K562 (cell line): ENCODE results near the gene PPP1R9B. TPM values are rescaled to one million over a fixed set of nuclear protein-coding genes. Genes with fewer than 3 reads are reported as not detected.

ENCODE experiments used
- CC2D1A ChIP-seq: fragments of 450-650 bp; IDR thresholded peaks from 2 replicates; pipeline ENCODE4 v1.6.1; 2017; ENCODE audit warnings: mild to moderate bottlenecking
- FOXK1 ChIP-seq: sonication (generic); formaldehyde crosslinking; IDR thresholded peaks from 2 replicates; pipeline ENCODE4 v1.8.0; 2022; ENCODE audit warnings: missing genetic modification reagents, mild to moderate bottlenecking, borderline replicate concordance
- HCFC1 ChIP-seq: IDR thresholded peaks from 2 replicates; pipeline ENCODE4 v1.6.1; 2012; ENCODE audit warnings: low read depth, low read length, improper control_type of control experiment
- MEF2D ChIP-seq: conservative IDR thresholded peaks from 2 replicates; pipeline ENCODE4 v1.6.1; 2016; ENCODE audit warnings: low read depth, missing genetic modification characterization, missing compliant biosample characterization
- POU5F1 ChIP-seq: fragments of 150-350 bp; IDR thresholded peaks from 2 replicates; pipeline ENCODE4 v1.6.1; 2014; ENCODE audit warnings: borderline replicate concordance, low read length, low read depth, mild to moderate bottlenecking; ENCODE audit not compliant: partially characterized antibody
- PTTG1 ChIP-seq: fragments of 450-650 bp; IDR thresholded peaks from 2 replicates; pipeline ENCODE4 v1.6.1; 2016; ENCODE audit warnings: low read depth, mild to moderate bottlenecking, missing genetic modification characterization, missing compliant biosample characterization
- RBM22 ChIP-seq: fragments of 200-400 bp; formaldehyde crosslinking; IDR thresholded peaks from 2 replicates; pipeline ENCODE4 v1.6.1; 2018; ENCODE audit warnings: low read length, low read depth; ENCODE audit not compliant: poor library complexity, severe bottlenecking
- RHOXF2B ChIP-seq: fragments of 250-450 bp; sonication (Bioruptor Pico); conservative IDR thresholded peaks from 2 replicates; pipeline ENCODE4 v1.5.1; 2021
- RUNX1 ChIP-seq: sonication (generic); IDR thresholded peaks from 2 replicates; pipeline ENCODE4 v1.6.1; 2016; ENCODE audit warnings: antibody characterized with exemption, low read depth
- SIN3A ChIP-seq, 2 experiments: fragments of 150-350 bp in 1 of 2; IDR thresholded peaks; 2 replicates each; pipeline ENCODE4 v1.6.1; 2011 to 2016; ENCODE audit warnings: borderline replicate concordance in 2 of 2, low read depth in 2 of 2, low read length in 2 of 2, mild to moderate bottlenecking in 2 of 2, moderate library complexity in 2 of 2; ENCODE audit not compliant: control insufficient read depth in 1 of 2
- SIRT6 ChIP-seq: IDR thresholded peaks from one replicate; pipeline ENCODE4 v1.6.1; 2012; ENCODE audit warnings: low read depth, mild to moderate bottlenecking, control low read depth, inconsistent platforms, low read length, moderate library complexity
- SMARCE1 ChIP-seq: fragments of 450-650 bp; IDR thresholded peaks from 2 replicates; pipeline ENCODE4 v1.7.1; 2016; ENCODE audit warnings: mild to moderate bottlenecking
- SRSF1 ChIP-seq: fragments of 200-400 bp; formaldehyde crosslinking; IDR thresholded peaks from 2 replicates; pipeline ENCODE4 v1.6.1; 2017; ENCODE audit warnings: mild to moderate bottlenecking, low read depth, low read length, moderate library complexity
- STAT5A ChIP-seq: IDR thresholded peaks from 2 replicates; pipeline ENCODE4 v1.6.1; 2012; ENCODE audit warnings: low read length, inconsistent platforms, borderline replicate concordance
- ZNF41 ChIP-seq: fragments of 250-450 bp; sonication (Bioruptor Pico); conservative IDR thresholded peaks from 2 replicates; pipeline ENCODE4 v1.4.0; 2020; ENCODE audit warnings: mild to moderate bottlenecking
- ZNF695 ChIP-seq: fragments of 450-650 bp; formaldehyde crosslinking; IDR thresholded peaks from 2 replicates; pipeline ENCODE4 v1.4.0; 2020; ENCODE audit warnings: mild to moderate bottlenecking, moderate library complexity
- polyA plus RNA-seq, 8 experiments: library from polyadenylated mRNA; depleted of rRNA in 4 of 8; stranded (reverse) in 5 of 8; unstranded in 3 of 8; fragments of >200 nt; fragmentation: Nextera tagmentation in 2 of 8; fragmentation: Illumina TruSeq in 1 of 8; extraction: Ambion mirVana in 2 of 8; extraction: Trizol in 1 of 8; gene quantifications; 2 replicates each; pipeline versions ENCODE4 v1.2.1 to v1.2.3, GENCODE V29; 2011 to 2014; ENCODE audit warnings: inconsistent platforms in 1 of 8, missing spikeins in 1 of 8
- total RNA-seq, 7 experiments: library from RNA; depleted of rRNA in 6 of 7; stranded (reverse); fragments of >200 nt in 6 of 7; fragmentation: Illumina TruSeq in 2 of 7; extraction: Trizol in 2 of 7; gene quantifications; 2 replicates each; pipeline versions ENCODE4 v1.2.1 to v1.2.3, GENCODE V29; 2011 to 2021; ENCODE audit warnings: low replicate concordance in 1 of 7
- TF ChIP-seq, protein P1 (sequence below): fragments of 450-650 bp; IDR thresholded peaks from one replicate; pipeline ENCODE4 v1.6.1; 2018; ENCODE audit warnings: mild to moderate bottlenecking, moderate library complexity; ENCODE audit not compliant: partially characterized antibody
- TF ChIP-seq, protein P2 (sequence below): sonication (generic); formaldehyde crosslinking; IDR thresholded peaks from 2 replicates; pipeline ENCODE4 v1.8.1; 2022; ENCODE audit warnings: missing genetic modification reagents
- TF ChIP-seq, protein P3 (sequence below): sonication (generic); formaldehyde crosslinking; IDR thresholded peaks from 2 replicates; pipeline ENCODE4 v1.8.0; 2023; ENCODE audit warnings: missing genetic modification reagents, mild to moderate bottlenecking, borderline replicate concordance

PPP1R9B gene
- total and polyA plus RNA-seq, 9 of the 15 experiments (the other 6 are each of a cell fraction or from before 2014, with no cell fraction given), result 0.10 to 63.5 (median 24.7) TPM

DNA sequence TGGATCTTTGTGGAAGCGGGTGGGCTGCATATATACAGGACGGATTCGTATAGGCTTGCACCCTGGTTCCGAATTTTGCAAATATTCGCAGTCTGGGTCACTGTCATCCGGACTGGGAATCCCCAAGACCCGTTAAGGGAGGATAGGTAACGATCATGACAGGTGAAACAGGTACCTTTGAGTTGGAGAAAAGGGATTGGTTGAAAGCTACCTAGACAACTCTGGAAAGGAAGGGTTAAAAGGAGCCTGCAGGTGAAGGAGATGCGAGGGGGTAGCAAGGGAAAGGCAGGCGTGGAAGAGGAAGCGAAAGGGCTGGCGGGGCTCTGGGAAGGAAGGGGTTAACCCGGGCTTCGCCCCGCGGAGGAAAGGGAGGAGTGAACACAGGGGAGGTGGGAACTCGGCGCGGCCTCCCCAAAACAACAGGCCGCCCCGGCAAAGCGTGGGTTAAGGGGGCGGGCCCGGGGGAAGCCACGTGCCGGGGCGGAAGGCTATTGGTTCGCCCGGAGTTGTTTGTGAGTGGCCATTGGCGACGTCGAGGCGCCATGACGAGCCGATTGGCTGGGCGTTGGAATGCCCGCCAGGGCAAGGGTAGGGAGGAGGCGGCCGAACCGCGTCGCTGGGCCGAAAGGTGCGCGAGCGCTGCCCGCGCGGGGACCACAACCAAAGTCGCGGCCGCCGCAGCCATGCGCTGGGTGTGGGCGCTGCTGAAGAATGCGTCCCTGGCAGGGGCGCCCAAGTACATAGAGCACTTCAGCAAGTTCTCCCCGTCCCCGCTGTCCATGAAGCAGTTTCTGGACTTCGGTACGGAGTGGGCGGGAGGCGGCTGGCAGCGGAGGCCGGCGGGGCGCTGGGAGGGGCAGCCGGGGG lies 55.5 kb downstream of the PPP1R9B start, which contains the start of gene PDK2 (continued):
- TF ChIP-seq STAT5A (no peak), CC2D1A (no peak), SIRT6 (no peak), SMARCE1 (no peak), PTTG1 (tag) (no peak), RBM22 (no peak), RHOXF2B (no peak), ZNF695 (CRISPR knock-in tag) (no peak), SIN3A (IDR thresholded peaks at IDR 0.05; ENCODE audit: borderline replicate concordance in 2 of 2, control insufficient read depth in 1 of 2, low read depth in 2 of 2, low read length in 2 of 2) (no peak), RUNX1 (no peak), SRSF1 (no peak), ZNF41 (no peak), MEF2D (tag) (no peak), POU5F1 (no peak), HCFC1 (no peak), FOXK1 (CRISPR knock-in tag) (0 out of 2 replicates have a peak, but pooled peaks have one; percentile 34)
- TF ChIP-seq, protein P1, sequence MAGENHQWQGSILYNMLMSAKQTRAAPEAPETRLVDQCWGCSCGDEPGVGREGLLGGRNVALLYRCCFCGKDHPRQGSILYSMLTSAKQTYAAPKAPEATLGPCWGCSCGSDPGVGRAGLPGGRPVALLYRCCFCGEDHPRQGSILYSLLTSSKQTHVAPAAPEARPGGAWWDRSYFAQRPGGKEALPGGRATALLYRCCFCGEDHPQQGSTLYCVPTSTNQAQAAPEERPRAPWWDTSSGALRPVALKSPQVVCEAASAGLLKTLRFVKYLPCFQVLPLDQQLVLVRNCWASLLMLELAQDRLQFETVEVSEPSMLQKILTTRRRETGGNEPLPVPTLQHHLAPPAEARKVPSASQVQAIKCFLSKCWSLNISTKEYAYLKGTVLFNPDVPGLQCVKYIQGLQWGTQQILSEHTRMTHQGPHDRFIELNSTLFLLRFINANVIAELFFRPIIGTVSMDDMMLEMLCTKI, result no peak
- TF ChIP-seq, protein P2, sequence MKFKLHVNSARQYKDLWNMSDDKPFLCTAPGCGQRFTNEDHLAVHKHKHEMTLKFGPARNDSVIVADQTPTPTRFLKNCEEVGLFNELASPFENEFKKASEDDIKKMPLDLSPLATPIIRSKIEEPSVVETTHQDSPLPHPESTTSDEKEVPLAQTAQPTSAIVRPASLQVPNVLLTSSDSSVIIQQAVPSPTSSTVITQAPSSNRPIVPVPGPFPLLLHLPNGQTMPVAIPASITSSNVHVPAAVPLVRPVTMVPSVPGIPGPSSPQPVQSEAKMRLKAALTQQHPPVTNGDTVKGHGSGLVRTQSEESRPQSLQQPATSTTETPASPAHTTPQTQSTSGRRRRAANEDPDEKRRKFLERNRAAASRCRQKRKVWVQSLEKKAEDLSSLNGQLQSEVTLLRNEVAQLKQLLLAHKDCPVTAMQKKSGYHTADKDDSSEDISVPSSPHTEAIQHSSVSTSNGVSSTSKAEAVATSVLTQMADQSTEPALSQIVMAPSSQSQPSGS (CRISPR knock-in tag), result no peak
- TF ChIP-seq, protein P3, sequence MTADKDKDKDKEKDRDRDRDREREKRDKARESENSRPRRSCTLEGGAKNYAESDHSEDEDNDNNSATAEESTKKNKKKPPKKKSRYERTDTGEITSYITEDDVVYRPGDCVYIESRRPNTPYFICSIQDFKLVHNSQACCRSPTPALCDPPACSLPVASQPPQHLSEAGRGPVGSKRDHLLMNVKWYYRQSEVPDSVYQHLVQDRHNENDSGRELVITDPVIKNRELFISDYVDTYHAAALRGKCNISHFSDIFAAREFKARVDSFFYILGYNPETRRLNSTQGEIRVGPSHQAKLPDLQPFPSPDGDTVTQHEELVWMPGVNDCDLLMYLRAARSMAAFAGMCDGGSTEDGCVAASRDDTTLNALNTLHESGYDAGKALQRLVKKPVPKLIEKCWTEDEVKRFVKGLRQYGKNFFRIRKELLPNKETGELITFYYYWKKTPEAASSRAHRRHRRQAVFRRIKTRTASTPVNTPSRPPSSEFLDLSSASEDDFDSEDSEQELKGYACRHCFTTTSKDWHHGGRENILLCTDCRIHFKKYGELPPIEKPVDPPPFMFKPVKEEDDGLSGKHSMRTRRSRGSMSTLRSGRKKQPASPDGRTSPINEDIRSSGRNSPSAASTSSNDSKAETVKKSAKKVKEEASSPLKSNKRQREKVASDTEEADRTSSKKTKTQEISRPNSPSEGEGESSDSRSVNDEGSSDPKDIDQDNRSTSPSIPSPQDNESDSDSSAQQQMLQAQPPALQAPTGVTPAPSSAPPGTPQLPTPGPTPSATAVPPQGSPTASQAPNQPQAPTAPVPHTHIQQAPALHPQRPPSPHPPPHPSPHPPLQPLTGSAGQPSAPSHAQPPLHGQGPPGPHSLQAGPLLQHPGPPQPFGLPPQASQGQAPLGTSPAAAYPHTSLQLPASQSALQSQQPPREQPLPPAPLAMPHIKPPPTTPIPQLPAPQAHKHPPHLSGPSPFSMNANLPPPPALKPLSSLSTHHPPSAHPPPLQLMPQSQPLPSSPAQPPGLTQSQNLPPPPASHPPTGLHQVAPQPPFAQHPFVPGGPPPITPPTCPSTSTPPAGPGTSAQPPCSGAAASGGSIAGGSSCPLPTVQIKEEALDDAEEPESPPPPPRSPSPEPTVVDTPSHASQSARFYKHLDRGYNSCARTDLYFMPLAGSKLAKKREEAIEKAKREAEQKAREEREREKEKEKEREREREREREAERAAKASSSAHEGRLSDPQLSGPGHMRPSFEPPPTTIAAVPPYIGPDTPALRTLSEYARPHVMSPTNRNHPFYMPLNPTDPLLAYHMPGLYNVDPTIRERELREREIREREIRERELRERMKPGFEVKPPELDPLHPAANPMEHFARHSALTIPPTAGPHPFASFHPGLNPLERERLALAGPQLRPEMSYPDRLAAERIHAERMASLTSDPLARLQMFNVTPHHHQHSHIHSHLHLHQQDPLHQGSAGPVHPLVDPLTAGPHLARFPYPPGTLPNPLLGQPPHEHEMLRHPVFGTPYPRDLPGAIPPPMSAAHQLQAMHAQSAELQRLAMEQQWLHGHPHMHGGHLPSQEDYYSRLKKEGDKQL (CRISPR knock-in tag), result no peak
